Mucosa of stomach (tissue), 1 donor: ENCODE measurements around the gene TRIM2.

Experiments
- H3K27me3 ChIP-seq: one replicate; pipeline ENCODE4 v1.7.0; 2013; ENCODE audit warnings: mild to moderate bottlenecking, low read length; ENCODE audit not compliant: control insufficient read depth, insufficient read depth
- H3K36me3 ChIP-seq: one replicate; pipeline ENCODE4 v1.7.0; 2013; ENCODE audit warnings: low read length; ENCODE audit not compliant: control insufficient read depth, insufficient read depth
- H3K4me1 ChIP-seq: one replicate; pipeline ENCODE4 v1.7.0; 2013; ENCODE audit warnings: mild to moderate bottlenecking, low read length; ENCODE audit not compliant: control insufficient read depth, insufficient read depth
- H3K4me3 ChIP-seq: one replicate; pipeline ENCODE4 v1.7.0; 2013; ENCODE audit warnings: low read length
- H3K9ac ChIP-seq: one replicate; pipeline ENCODE4 v1.7.0; 2013; ENCODE audit warnings: mild to moderate bottlenecking, low read length, moderate library complexity
- H3K9me3 ChIP-seq: one replicate; pipeline ENCODE4 v1.7.0; 2013; ENCODE audit warnings: mild to moderate bottlenecking, low read length, moderate library complexity; ENCODE audit not compliant: control insufficient read depth
- donor health status: Pancreatic carcinoma.

TRIM2 gene

GRCh38 chr4:153387981-153388380 is 183.7 kb downstream of the TRIM2 start:
- H3K4me1 ChIP-seq, result no peaks in the 10 kb centered on the region
- H3K36me3 ChIP-seq, result no peaks in the 10 kb centered on the region
- H3K27me3 ChIP-seq, result no peaks in the 10 kb centered on the region
- no peaks in the 10 kb centered on the region for H3K9me3 ChIP-seq
- H3K4me3 ChIP-seq, result no peak overlapping the region
- no peak overlapping the region for H3K9ac ChIP-seq
